HCT116 (cell line): ENCODE results near the gene MYH13. TPM values are rescaled to one million over a fixed set of nuclear protein-coding genes. Genes with fewer than 3 reads are reported as not detected.

ENCODE experiments used
- ATAC-seq: fragments of 200-7000 bp; cut with Tn5 transposase; 2 replicates; pipeline ENCODE4 v1.9.1; 2020; ENCODE audit warnings: mild to moderate bottlenecking, moderate library complexity
- BruUV-seq: library from RNA; stranded (reverse); fragments of 400-500 nt; replicated peaks from 2 replicates; lab custom pipeline; 2021; lab: Mats Ljungman, UMichigan
- CTCF ChIA-PET: fragments of 300-600 bp; sonication (Branson Sonifier 250); formaldehyde crosslinking; loops from one replicate; lab custom pipeline; 2021; ENCODE audit warnings: antibody characterized with exemption; lab: Charles Lee
- POLR2A ChIA-PET: fragments of 300-600, 350-600 bp; sonication (Branson Sonifier 250); formaldehyde crosslinking; loops from one replicate; lab custom pipeline; 2021; ENCODE audit warnings: antibody characterized with exemption; lab: Charles Lee
- RAD21 ChIA-PET, 2 experiments: fragments of 300-600 bp; sonication (Branson Sonifier 250); formaldehyde crosslinking; loops; one replicate each; lab custom pipeline; 2023; ENCODE audit warnings: low total read pairs in 2 of 2; ENCODE audit not compliant: uncharacterized antibody in 2 of 2, unreplicated experiment in 2 of 2, low non-redundant PET in 1 of 2; lab: Charles Lee
- DNase-seq: peaks from one replicate; pipeline ENCODE4 v3.0.0-alpha.2; 2010; ENCODE audit warnings: low read depth, low spot score
- H2AFZ ChIP-seq: fragments of 200-600 bp; shearing (Covaris generic), sonication (generic); 2 replicates; pipeline ENCODE4 v1.6.1; 2017; ENCODE audit warnings: low read depth, mixed run types, mixed read lengths, antibody characterized with exemption, low read length; ENCODE audit not compliant: poor library complexity, severe bottlenecking
- H3K27ac ChIP-seq: 2 replicates; pipeline ENCODE4 v1.5.1; 2012; ENCODE audit warnings: low read depth, low read length
- H3K27me3 ChIP-seq: fragments of 200-600 bp; sonication (generic); 2 replicates; pipeline ENCODE4 v1.6.1; 2016; ENCODE audit warnings: mixed run types, low read length, mixed read lengths; ENCODE audit not compliant: insufficient read depth
- H3K36me3 ChIP-seq, 2 experiments: fragments of 200-500 bp in 1 of 2; fragments of 200-600 bp in 1 of 2; sonication (Bioruptor generic) in 1 of 2; sonication (generic) in 1 of 2; 2 replicates each; pipeline versions ENCODE4 v1.5.1 to v1.6.1; 2014 to 2016; ENCODE audit warnings: low read length in 2 of 2, inconsistent platforms in 1 of 2, mixed read lengths in 1 of 2, mixed run types in 1 of 2; ENCODE audit not compliant: insufficient read depth in 2 of 2, control insufficient read depth in 1 of 2
- H3K4me1 ChIP-seq, 2 experiments: fragments of 200-600 bp in 1 of 2; sonication (generic) in 1 of 2; 2 replicates each; pipeline versions ENCODE4 v1.5.1 to v1.6.1; 2012 to 2017; ENCODE audit warnings: low read length in 2 of 2, inconsistent platforms in 1 of 2, mild to moderate bottlenecking in 1 of 2, mixed read lengths in 1 of 2, mixed run types in 1 of 2, moderate library complexity in 1 of 2; ENCODE audit not compliant: insufficient read depth in 2 of 2, control insufficient read depth in 1 of 2
- H3K4me2 ChIP-seq: fragments of 200-600 bp; sonication (generic); 2 replicates; pipeline ENCODE4 v1.6.1; 2017; ENCODE audit warnings: mixed run types, low read length, mixed read lengths
- H3K4me3 ChIP-seq, 2 experiments: fragments of 200-600 bp in 1 of 2; sonication (generic) in 1 of 2; replicated peaks in 1 of 2; 2 replicates each; pipeline ENCODE4 v1.5.1; 2011 to 2016; ENCODE audit warnings: low read length in 2 of 2, control low read depth in 1 of 2, low read depth in 1 of 2, mild to moderate bottlenecking in 1 of 2, mixed read lengths in 1 of 2, mixed run types in 1 of 2
- H3K79me2 ChIP-seq: fragments of 200-600 bp; sonication (generic); 2 replicates; pipeline ENCODE4 v1.6.1; 2017; ENCODE audit warnings: mild to moderate bottlenecking, mixed run types, low read length, moderate library complexity, mixed read lengths; ENCODE audit not compliant: insufficient read depth
- H3K9ac ChIP-seq: fragments of 200-600 bp; sonication (generic); 2 replicates; pipeline ENCODE4 v1.6.1; 2016; ENCODE audit warnings: low read length, mixed read lengths
- H3K9me2 ChIP-seq: fragments of 200-600 bp; sonication (generic), shearing (Covaris generic); 2 replicates; pipeline ENCODE4 v1.6.1; 2017; ENCODE audit warnings: mixed run types, mild to moderate bottlenecking, moderate library complexity; ENCODE audit not compliant: insufficient read depth
- H3K9me3 ChIP-seq, 2 experiments: fragments of 200-500 bp in 1 of 2; fragments of 200-600 bp in 1 of 2; sonication (Bioruptor generic) in 1 of 2; sonication (generic) in 1 of 2; 2 replicates each; pipeline ENCODE4 v1.6.1; 2014 to 2017; ENCODE audit warnings: low read length in 2 of 2, mixed read lengths in 2 of 2, inconsistent platforms in 1 of 2, low read depth in 1 of 2, mild to moderate bottlenecking in 1 of 2, mixed run types in 1 of 2, moderate library complexity in 1 of 2; ENCODE audit not compliant: control insufficient read depth in 1 of 2, insufficient read depth in 1 of 2
- H4K20me1 ChIP-seq: fragments of 200-600 bp; sonication (generic), shearing (Covaris generic); 2 replicates; pipeline ENCODE4 v1.6.1; 2017; ENCODE audit warnings: mixed run types, mild to moderate bottlenecking, moderate library complexity; ENCODE audit not compliant: insufficient read depth
- ATF3 ChIP-seq: IDR thresholded peaks from 2 replicates; pipeline ENCODE4 v1.6.1; 2012
- CBX3 ChIP-seq: IDR thresholded peaks from 2 replicates; pipeline ENCODE4 v1.6.1; 2012; ENCODE audit warnings: low read depth
- CTCF ChIP-seq, 3 experiments: fragments of 200-600 bp in 1 of 3; sonication (generic) in 1 of 3; IDR thresholded peaks in 2 of 3; conservative IDR thresholded peaks in 1 of 3; 2 replicates each; pipeline ENCODE4 v1.5.1; 2012 to 2017; ENCODE audit warnings: low read depth in 2 of 3, low read length in 2 of 3, antibody characterized with exemption in 1 of 3, borderline replicate concordance in 1 of 3, control low read depth in 1 of 3, mild to moderate bottlenecking in 1 of 3, mixed read lengths in 1 of 3, mixed run types in 1 of 3, moderate library complexity in 1 of 3; ENCODE audit not compliant: insufficient read depth in 1 of 3
- EGR1 ChIP-seq: IDR thresholded peaks from 2 replicates; pipeline ENCODE4 v1.6.1; 2012; ENCODE audit warnings: low read depth
- ELF1 ChIP-seq: IDR thresholded peaks from 2 replicates; pipeline ENCODE4 v1.6.1; 2012; ENCODE audit warnings: low read depth, borderline replicate concordance
- EZH2 ChIP-seq: fragments of 200-600 bp; sonication (generic); IDR thresholded peaks from 2 replicates; pipeline ENCODE4 v1.6.1; 2017; ENCODE audit warnings: antibody characterized with exemption, mixed run types
- FOSL1 ChIP-seq: IDR thresholded peaks from 2 replicates; pipeline ENCODE4 v1.6.1; 2012; ENCODE audit warnings: low read depth
- JUND ChIP-seq: IDR thresholded peaks from 2 replicates; pipeline ENCODE4 v1.6.1; 2012
- POLR2A ChIP-seq: IDR thresholded peaks from 2 replicates; pipeline ENCODE4 v1.7.0; 2011; ENCODE audit warnings: borderline replicate concordance; ENCODE audit not compliant: insufficient read depth, insufficient read length; ENCODE audit errors: extremely low read depth
- POLR2AphosphoS5 ChIP-seq: IDR thresholded peaks from 2 replicates; pipeline ENCODE4 v1.6.1; 2011; ENCODE audit warnings: mild to moderate bottlenecking, low read depth, low read length, moderate library complexity
- RAD21 ChIP-seq: IDR thresholded peaks from 2 replicates; pipeline ENCODE4 v1.6.1; 2012; ENCODE audit warnings: low read depth, mild to moderate bottlenecking
- SRF ChIP-seq: IDR thresholded peaks from 2 replicates; pipeline ENCODE4 v1.6.1; 2012; ENCODE audit warnings: low read depth
- TCF7L2 ChIP-seq: IDR thresholded peaks from 2 replicates; pipeline ENCODE4 v1.7.0; 2011; ENCODE audit warnings: borderline replicate concordance, inconsistent platforms; ENCODE audit not compliant: insufficient read depth, insufficient read length; ENCODE audit errors: extremely low read depth
- YY1 ChIP-seq: IDR thresholded peaks from 2 replicates; pipeline ENCODE4 v1.6.1; 2011; ENCODE audit warnings: low read length, low read depth, moderate library complexity, mild to moderate bottlenecking; ENCODE audit not compliant: insufficient replicate concordance; ENCODE audit errors: extremely low read depth
- ZFX ChIP-seq: fragments of 450-650 bp; IDR thresholded peaks from 2 replicates; pipeline ENCODE4 v1.6.1; 2017
- intact Hi-C: fragments of 100-400 bp; cut with micrococcal nuclease; formaldehyde crosslinking; loops from 2 replicates; pipeline ENCODE4 v1.10.0; 2022
- total RNA-seq: library from RNA; stranded (reverse); gene quantifications from one replicate; pipeline ENCODE4 v1.2.1, GENCODE V29; 2021; ENCODE audit not compliant: unreplicated experiment
- TF ChIP-seq, protein P1 (sequence below): IDR thresholded peaks from 2 replicates; pipeline ENCODE4 v1.6.1; 2012

The MYH13 gene
- total RNA-seq, 1 experiment from 2014 or later = not detected

GRCh38 chr17:10384175-10384574, 11.4 kb upstream of the MYH13 start:
- Histone ChIP-seq H3K79me2 (no peaks in the 10 kb centered on the region), H3K36me3 (no peaks in the 10 kb centered on the region), H3K9me2 (no peaks in the 10 kb centered on the region)
- RAD21 ChIA-PET = no interaction called here
- no peak for TF ChIP-seq EGR1
- TF ChIP-seq, all 23 proteins: peak for 0
- Histone ChIP-seq H3K4me1 (0 out of 4 replicates have a peak, but pooled peaks cover 0 to 2% of the 10 kb centered on the region in 2 experiments), H3K9ac (no peak overlapping the region), H3K4me2 (no peak overlapping the region), H2AFZ (no peak overlapping the region), H4K20me1 (no peaks in the 10 kb centered on the region), H3K9me3 (no peaks in the 10 kb centered on the region), H3K4me3 (no peak overlapping the region), H3K27ac (no peak overlapping the region), H3K27me3 (0 out of 2 replicates have a peak, but pooled peaks cover 6% of the 10 kb centered on the region)
- POLR2A ChIA-PET = no interaction called here
- no peak for ATAC-seq
- CTCF ChIA-PET = no interaction called here
- intact Hi-C loops = no loop called here
- no peak for DNase-seq
- no TSS peak for BruUV-seq

- Histone ChIP-seq H3K9me3 (no peaks in the 10 kb centered on the region), H3K36me3 (no peaks in the 10 kb centered on the region), H3K9me2 (no peaks in the 10 kb centered on the region), H3K4me2 (no peak overlapping the region), H4K20me1 (no peaks in the 10 kb centered on the region), H3K79me2 (no peaks in the 10 kb centered on the region), H3K27ac (no peak overlapping the region), H3K4me3 (no peak overlapping the region), H2AFZ (no peak overlapping the region), H3K27me3 (0 out of 2 replicates have a peak, but pooled peaks cover 6% of the 10 kb centered on the region), H3K4me1 (peaks cover 4 to 5% of the 10 kb centered on the region in 2 experiments), H3K9ac (no peak overlapping the region)
- intact Hi-C loops = no loop called here
- CTCF ChIA-PET = interaction anchor here (0.9 kb wide), 1 partner anchor 23 kb away, joined by 3 read pairs; no protein-coding TSS in a partner anchor
- RAD21 ChIA-PET = no interaction called here
- ATAC-seq = no peak
- POLR2A ChIA-PET = no interaction called here
- TF ChIP-seq TCF7L2 (no peak), YY1 (no peak), ELF1 (no peak), CBX3 (no peak), CTCF (IDR thresholded peaks at IDR 0.05 in 2 of 3, conservative IDR thresholded peaks at IDR 0.05 in 1 of 3; ENCODE audit: borderline replicate concordance in 1 of 3, insufficient read depth in 1 of 3, low read depth in 2 of 3, low read length in 2 of 3) (no peak), EZH2 (no peak), SRF (no peak), JUND (no peak), ZFX (no peak), ATF3 (no peak), POLR2A (no peak), RAD21 (no peak), EGR1 (no peak), POLR2AphosphoS5 (no peak), FOSL1 (no peak)
- TF ChIP-seq, protein P1, sequence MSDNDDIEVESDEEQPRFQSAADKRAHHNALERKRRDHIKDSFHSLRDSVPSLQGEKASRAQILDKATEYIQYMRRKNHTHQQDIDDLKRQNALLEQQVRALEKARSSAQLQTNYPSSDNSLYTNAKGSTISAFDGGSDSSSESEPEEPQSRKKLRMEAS = no peak
- BruUV-seq = no TSS peak
- DNase-seq = no peak
These were observed 8.0 kb upstream of the MYH13 start for GRCh38 chr17:10380631-10381408.
